ENCODE results near the gene OR6A2.
"Not testable (repeated sequence)": the region's sequence is repeated elsewhere in the genome, so short reads cannot be mapped to it uniquely, and the experiment has no call there.

The OR6A2 gene

GRCh38 chr11:6812390-6813005 lies 13.0 kb upstream of the OR6A2 start:
- Histone ChIP-seq H3K36me3 (ENCODE audit: control insufficient read depth, low read length) (no peaks in the 10 kb centered on the region), H3K27me3 (ENCODE audit: control insufficient read depth, low read length) (no peaks in the 10 kb centered on the region), H3K4me3 (ENCODE audit: low read length) (no peak overlapping the region), H3K4me1 (ENCODE audit: control insufficient read depth, low read length) (no peaks in the 10 kb centered on the region), H4K20me1 (ENCODE audit: control insufficient read depth, insufficient read depth, low read depth, low read length) (no peaks in the 10 kb centered on the region), H3K27ac (ENCODE audit: low read depth, low read length) (no peak overlapping the region), H3F3A (ENCODE audit: control insufficient read depth, insufficient read depth) (no peaks in the 10 kb centered on the region), H3K4me2 (ENCODE audit: low read length) (no peak overlapping the region), H3K79me2 (ENCODE audit: control insufficient read depth, low read length) (no peaks in the 10 kb centered on the region), H3K9me2 (replicated peaks; ENCODE audit: control insufficient read depth, low read length) (no peaks in the 10 kb centered on the region), H3K9me3 (ENCODE audit: control insufficient read depth, insufficient read depth, low read length) (no peaks in the 10 kb centered on the region)
- no peak for TF ChIP-seq EZH2phosphoT487 (IDR thresholded peaks at IDR 0.05; ENCODE audit: borderline replicate concordance, low read length)
- TF ChIP-seq CTCF (IDR thresholded peaks at IDR 0.05; ENCODE audit: low read depth, low read length, poor library complexity, severe bottlenecking) = peak; percentile 86

- not testable (repeated sequence) for H3K9me3 ChIP-seq (ENCODE audit: control insufficient read depth, insufficient read depth, low read length); H3K79me2 ChIP-seq (ENCODE audit: control insufficient read depth, low read length); H4K20me1 ChIP-seq (ENCODE audit: control insufficient read depth, insufficient read depth, low read depth, low read length); H3K4me2 ChIP-seq (ENCODE audit: low read length); H3K36me3 ChIP-seq (ENCODE audit: control insufficient read depth, low read length); H3K4me3 ChIP-seq (ENCODE audit: low read length); H3K9me2 ChIP-seq (replicated peaks; ENCODE audit: control insufficient read depth, low read length); H3K27me3 ChIP-seq (ENCODE audit: control insufficient read depth, low read length); H3F3A ChIP-seq (ENCODE audit: control insufficient read depth, insufficient read depth); H3K4me1 ChIP-seq (ENCODE audit: control insufficient read depth, low read length); H3K27ac ChIP-seq (ENCODE audit: low read depth, low read length)
Observed at GRCh38 chr11:6801075-6801474, 1.6 kb upstream of the OR6A2 start.

GRCh38 chr11:6794639-6795038 lies 4.8 kb downstream of the OR6A2 start:
- no peaks in the 10 kb centered on the region for H3K36me3 ChIP-seq (ENCODE audit: control insufficient read depth, low read length)
- no peaks in the 10 kb centered on the region for H3F3A ChIP-seq (ENCODE audit: control insufficient read depth, insufficient read depth)
- H4K20me1 ChIP-seq (ENCODE audit: control insufficient read depth, insufficient read depth, low read depth, low read length) = no peaks in the 10 kb centered on the region
- H3K79me2 ChIP-seq (ENCODE audit: control insufficient read depth, low read length) = no peaks in the 10 kb centered on the region
- no peak overlapping the region for H3K4me2 ChIP-seq (ENCODE audit: low read length)
- H3K9me3 ChIP-seq (ENCODE audit: control insufficient read depth, insufficient read depth, low read length) = no peaks in the 10 kb centered on the region
- no peaks in the 10 kb centered on the region for H3K9me2 ChIP-seq (replicated peaks; ENCODE audit: control insufficient read depth, low read length)
- TF ChIP-seq EZH2phosphoT487 (IDR thresholded peaks at IDR 0.05; ENCODE audit: borderline replicate concordance, low read length) (no peak), CTCF (IDR thresholded peaks at IDR 0.05; ENCODE audit: low read depth, low read length, poor library complexity, severe bottlenecking) (no peak)
- no peaks in the 10 kb centered on the region; the same call in 1 of the 2 replicates for H3K27me3 ChIP-seq (ENCODE audit: control insufficient read depth, low read length)
- H3K4me3 ChIP-seq (ENCODE audit: low read length) = no peak overlapping the region
- H3K27ac ChIP-seq (ENCODE audit: low read depth, low read length) = no peak overlapping the region
- H3K4me1 ChIP-seq (ENCODE audit: control insufficient read depth, low read length) = no peaks in the 10 kb centered on the region

GRCh38 chr11:6790546-6790945 lies 8.9 kb downstream of the OR6A2 start:
- H3K79me2 ChIP-seq (ENCODE audit: control insufficient read depth, low read length) = no peaks in the 10 kb centered on the region
- no peaks in the 10 kb centered on the region for H3K9me3 ChIP-seq (ENCODE audit: control insufficient read depth, insufficient read depth, low read length)
- no peaks in the 10 kb centered on the region for H3K36me3 ChIP-seq (ENCODE audit: control insufficient read depth, low read length)
- H3F3A ChIP-seq (ENCODE audit: control insufficient read depth, insufficient read depth) = no peaks in the 10 kb centered on the region
- TF ChIP-seq EZH2phosphoT487 (IDR thresholded peaks at IDR 0.05; ENCODE audit: borderline replicate concordance, low read length) = no peak
- no peak for TF ChIP-seq CTCF (IDR thresholded peaks at IDR 0.05; ENCODE audit: low read depth, low read length, poor library complexity, severe bottlenecking)
- H4K20me1 ChIP-seq (ENCODE audit: control insufficient read depth, insufficient read depth, low read depth, low read length) = no peaks in the 10 kb centered on the region
- no peaks in the 10 kb centered on the region for H3K9me2 ChIP-seq (replicated peaks; ENCODE audit: control insufficient read depth, low read length)
- H3K27ac ChIP-seq (ENCODE audit: low read depth, low read length) = no peak overlapping the region
- H3K4me2 ChIP-seq (ENCODE audit: low read length) = no peak overlapping the region
- H3K4me1 ChIP-seq (ENCODE audit: control insufficient read depth, low read length) = no peaks in the 10 kb centered on the region
- no peaks in the 10 kb centered on the region; the same call in 1 of the 2 replicates for H3K27me3 ChIP-seq (ENCODE audit: control insufficient read depth, low read length)
- H3K4me3 ChIP-seq (ENCODE audit: low read length) = no peak overlapping the region
